ENCODE measurements around the gene NAP1L4. TPM values are rescaled to one million over a fixed set of nuclear protein-coding genes. Genes with fewer than 3 reads are reported as not detected.

Gene NAP1L4
- total RNA-seq, 4 donors from 2014 or later = 67.2 to 99.0 (median 82.4) TPM

DNA sequence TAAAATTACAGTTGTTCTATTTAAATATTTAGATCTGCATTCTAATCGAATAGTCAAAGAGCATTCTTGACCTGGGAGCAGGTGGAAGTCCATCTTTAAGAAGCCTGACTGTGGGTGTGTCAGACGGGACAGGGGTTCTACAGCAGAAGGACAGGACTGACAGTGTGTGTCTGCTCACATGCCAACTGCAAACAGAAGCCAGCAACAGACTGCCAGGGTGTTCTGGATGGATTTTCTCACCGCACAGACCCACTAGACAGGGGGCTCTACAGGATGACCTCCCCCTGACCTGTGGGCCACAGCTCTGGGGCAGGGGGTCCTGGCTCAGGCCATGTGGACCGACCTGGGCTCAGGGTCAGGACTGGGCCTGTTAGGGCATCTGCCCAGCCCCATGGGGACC lies 22.8 kb upstream of the NAP1L4 start:
- intact Hi-C loops (cut with DNase I; ENCODE audit: low total_unique reads) = loop anchor here (10.0 kb wide), 1 partner anchor 60 kb away; no protein-coding TSS in a partner anchor
- DNase-seq (ENCODE audit: low spot score in 2 of 2) = no peak
- WGBS, 2 donors = 86 to 93% methylated on average over 4 of the region's 4 CpGs
- no peak overlapping the region for H3K4me3 ChIP-seq (ENCODE audit: low read depth, poor library complexity, severe bottlenecking)
- TF ChIP-seq POLR2A (IDR thresholded peaks at IDR 0.05) = no peak
- TF ChIP-seq, protein P1, sequence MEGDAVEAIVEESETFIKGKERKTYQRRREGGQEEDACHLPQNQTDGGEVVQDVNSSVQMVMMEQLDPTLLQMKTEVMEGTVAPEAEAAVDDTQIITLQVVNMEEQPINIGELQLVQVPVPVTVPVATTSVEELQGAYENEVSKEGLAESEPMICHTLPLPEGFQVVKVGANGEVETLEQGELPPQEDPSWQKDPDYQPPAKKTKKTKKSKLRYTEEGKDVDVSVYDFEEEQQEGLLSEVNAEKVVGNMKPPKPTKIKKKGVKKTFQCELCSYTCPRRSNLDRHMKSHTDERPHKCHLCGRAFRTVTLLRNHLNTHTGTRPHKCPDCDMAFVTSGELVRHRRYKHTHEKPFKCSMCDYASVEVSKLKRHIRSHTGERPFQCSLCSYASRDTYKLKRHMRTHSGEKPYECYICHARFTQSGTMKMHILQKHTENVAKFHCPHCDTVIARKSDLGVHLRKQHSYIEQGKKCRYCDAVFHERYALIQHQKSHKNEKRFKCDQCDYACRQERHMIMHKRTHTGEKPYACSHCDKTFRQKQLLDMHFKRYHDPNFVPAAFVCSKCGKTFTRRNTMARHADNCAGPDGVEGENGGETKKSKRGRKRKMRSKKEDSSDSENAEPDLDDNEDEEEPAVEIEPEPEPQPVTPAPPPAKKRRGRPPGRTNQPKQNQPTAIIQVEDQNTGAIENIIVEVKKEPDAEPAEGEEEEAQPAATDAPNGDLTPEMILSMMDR (IDR thresholded peaks at IDR 0.05) = no peak

DNA sequence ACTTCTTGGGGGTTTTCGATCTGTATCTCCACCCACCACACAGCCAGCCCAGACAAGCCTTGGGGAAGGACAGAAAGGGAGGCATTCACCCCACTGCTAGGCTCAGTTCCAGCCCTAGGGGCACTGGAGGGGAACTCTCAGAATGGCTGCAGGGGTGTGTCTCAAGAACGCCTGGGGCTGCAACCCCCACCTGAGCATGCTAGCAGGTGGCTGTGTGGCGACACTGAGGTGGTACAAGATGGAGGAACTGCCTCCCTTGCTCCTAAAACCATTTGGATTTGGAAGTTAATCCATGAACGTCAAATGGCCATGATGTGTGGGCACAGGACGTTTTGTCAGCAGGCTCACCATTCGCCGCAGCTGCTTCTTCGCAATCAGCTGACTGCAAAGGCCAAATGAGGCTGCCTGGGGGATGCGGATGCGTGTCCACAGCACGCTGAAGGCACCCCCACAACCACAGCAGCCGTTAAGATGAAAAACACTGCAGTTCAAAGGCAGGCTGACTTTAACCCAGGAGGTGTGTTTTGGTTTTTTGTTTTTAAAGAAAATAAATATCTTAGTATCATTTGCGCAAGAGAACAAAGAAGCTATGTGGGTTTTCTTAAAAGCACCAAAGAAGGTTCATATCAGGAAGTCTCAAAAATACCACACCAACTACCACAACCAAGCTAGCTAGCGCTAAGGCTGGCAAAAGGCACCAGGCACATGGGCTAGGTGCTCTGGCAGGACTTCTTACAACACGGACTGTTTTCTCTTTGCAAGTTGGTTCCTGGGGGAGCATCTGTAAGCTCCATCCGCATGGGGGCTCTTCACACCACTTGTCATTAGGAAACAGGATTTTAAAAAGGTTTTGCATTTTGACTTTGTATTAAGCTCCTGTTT lies 22.2 kb upstream of the NAP1L4 start:
- TF ChIP-seq POLR2A (IDR thresholded peaks at IDR 0.05) = no peak
- TF ChIP-seq, protein P1 (IDR thresholded peaks at IDR 0.05) = no peak
- 65 to 81% methylated on average over 16 of the region's 16 CpGs for WGBS, 2 donors
- DNase-seq (ENCODE audit: low spot score in 2 of 2) = no peak
- intact Hi-C loops (cut with DNase I; ENCODE audit: low total_unique reads) = loop anchor here (10.0 kb wide), 1 partner anchor 59 kb away; no protein-coding TSS in a partner anchor
- H3K4me3 ChIP-seq (ENCODE audit: low read depth, poor library complexity, severe bottlenecking) = no peak overlapping the region

DNA sequence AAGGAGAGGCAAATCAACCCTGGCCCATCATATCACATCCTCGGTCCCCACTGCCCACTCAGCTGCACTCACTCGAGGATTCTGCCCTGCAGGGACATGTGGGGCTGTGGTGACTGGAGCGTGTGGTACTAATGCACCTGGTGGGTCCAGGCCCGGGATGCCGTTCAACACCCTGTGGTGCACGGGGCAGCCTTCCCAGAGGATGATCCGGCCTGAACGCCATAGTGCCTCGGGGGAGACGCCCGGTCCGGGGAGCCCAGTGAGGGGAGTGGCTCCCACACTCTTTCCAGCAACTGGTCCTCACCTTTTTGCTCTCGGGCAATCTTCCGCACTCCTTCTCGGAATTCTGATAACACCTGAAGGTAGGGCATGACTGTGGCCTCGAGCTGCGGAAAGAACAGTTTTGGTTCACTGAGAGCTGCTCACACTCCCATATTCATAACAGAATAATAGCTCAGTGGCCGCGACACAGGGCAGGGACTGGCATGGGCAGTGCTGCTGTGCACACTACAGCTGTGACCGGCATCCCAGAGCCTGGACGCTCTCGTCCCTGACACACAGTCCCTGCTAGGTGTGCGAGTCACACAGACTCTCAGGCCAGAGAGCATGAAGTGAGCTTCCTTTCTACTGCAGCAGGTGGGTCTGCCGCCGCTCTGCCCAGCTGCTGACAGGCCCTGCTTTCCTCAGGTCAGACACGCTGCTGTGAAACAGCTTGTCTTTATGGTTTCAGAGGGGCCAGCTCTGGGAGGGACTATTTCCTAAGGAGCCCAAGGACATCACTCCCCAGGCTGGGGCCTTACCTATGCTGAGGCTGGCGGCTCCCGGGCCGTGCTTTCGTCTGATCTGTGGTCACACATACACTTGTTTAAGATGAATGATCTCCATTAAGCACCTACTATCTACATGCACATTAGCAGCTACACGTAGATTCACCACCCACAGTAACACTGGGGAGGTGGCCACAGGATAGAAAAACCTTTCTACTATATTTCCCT lies 20.1 kb upstream of the NAP1L4 start:
- TF ChIP-seq, protein P1 (IDR thresholded peaks at IDR 0.05) = no peak
- no peak for TF ChIP-seq POLR2A (IDR thresholded peaks at IDR 0.05)
- WGBS, 2 donors = 91% methylated on average over 31 of the region's 31 CpGs
- intact Hi-C loops (cut with DNase I; ENCODE audit: low total_unique reads) = loop anchor here (10.0 kb wide), 1 partner anchor 57 kb away; no protein-coding TSS in a partner anchor
- DNase-seq (ENCODE audit: low spot score in 2 of 2) = no peak
- no peak overlapping the region for H3K4me3 ChIP-seq (ENCODE audit: low read depth, poor library complexity, severe bottlenecking)

DNA sequence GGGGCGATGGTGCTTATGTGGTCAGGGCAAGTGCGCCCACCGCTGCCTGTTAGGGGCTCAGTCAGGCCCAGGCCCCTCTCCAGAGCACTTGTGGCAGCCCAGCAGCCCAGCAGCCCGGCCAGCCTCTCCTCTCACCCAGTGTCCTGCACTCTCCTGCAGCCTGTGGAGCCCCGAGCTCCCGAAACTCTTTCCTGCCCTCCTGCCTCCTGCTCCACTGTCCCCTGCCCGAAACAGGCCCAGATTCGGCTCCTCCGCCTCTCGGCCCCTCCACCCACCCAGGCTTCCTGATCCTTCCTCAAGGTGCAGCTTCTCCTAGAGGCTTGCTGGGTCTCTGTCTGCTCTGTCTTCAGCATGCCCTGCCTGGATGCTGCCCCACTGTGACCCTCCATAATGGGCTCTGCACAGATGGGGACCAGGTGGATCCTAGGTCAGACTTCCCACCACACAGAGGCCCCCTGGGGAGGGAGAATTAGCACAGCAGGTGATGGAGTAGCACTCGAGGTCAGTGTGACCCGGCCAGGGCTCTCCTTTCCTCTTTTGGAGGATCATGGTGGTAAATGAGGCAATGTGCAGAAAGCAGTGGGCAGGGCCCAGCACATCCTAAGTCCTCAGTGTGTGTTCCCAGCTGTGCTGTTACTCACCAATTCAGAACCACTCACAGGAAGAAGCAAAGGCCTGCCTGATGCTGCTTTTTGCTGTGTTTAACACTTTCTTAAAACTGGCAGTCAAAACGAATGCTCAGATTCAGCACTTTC lies 18.6 kb upstream of the NAP1L4 start:
- no peak for DNase-seq (ENCODE audit: low spot score in 2 of 2)
- intact Hi-C loops (cut with DNase I; ENCODE audit: low total_unique reads) = loop anchor here (10.0 kb wide), 1 partner anchor 56 kb away; no protein-coding TSS in a partner anchor
- 89 to 90% methylated on average over 13 of the region's 13 CpGs for WGBS, 2 donors
- TF ChIP-seq, protein P1 (IDR thresholded peaks at IDR 0.05) = no peak
- no peak for TF ChIP-seq POLR2A (IDR thresholded peaks at IDR 0.05)
- H3K4me3 ChIP-seq (ENCODE audit: low read depth, poor library complexity, severe bottlenecking) = no peak overlapping the region

DNA sequence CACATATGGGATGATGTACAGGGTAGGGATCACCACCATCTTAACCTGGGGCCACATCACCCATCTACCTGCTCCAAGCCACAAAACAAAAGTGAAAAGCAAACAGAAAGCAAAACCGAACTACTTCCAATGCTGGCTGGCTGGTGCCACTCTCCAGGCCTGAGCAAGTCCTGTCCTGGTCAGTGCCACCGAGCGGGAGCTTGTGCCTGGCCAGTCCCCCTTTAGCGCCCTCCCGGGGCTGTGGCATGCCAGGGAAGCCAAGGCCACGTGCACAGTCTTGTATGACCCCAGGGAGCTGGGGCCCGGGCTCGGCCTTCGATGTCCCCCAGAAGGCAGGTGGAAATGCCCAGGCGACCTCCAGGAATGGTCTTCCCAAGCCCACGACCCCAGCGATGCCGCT lies 17.9 kb upstream of the NAP1L4 start:
- no peak for DNase-seq (ENCODE audit: low spot score in 2 of 2)
- intact Hi-C loops (cut with DNase I; ENCODE audit: low total_unique reads) = loop anchor here (10.0 kb wide), 1 partner anchor 55 kb away; no protein-coding TSS in a partner anchor
- no peak for TF ChIP-seq POLR2A (IDR thresholded peaks at IDR 0.05)
- TF ChIP-seq, protein P1 (IDR thresholded peaks at IDR 0.05) = no peak
- no peak overlapping the region for H3K4me3 ChIP-seq (ENCODE audit: low read depth, poor library complexity, severe bottlenecking)
- WGBS, 2 donors = 86 to 96% methylated on average over 5 to 9 of the region's 13 CpGs

Data from lower leg skin (tissue), 4 donors.